Fibroblast of lung (primary cell): ENCODE results near the gene SETBP1. TPM values are rescaled to one million over a fixed set of nuclear protein-coding genes. Genes with fewer than 3 reads are reported as not detected.

Experiments
- DNase-seq, 2 donors: peaks; one replicate each; pipeline versions ENCODE4 v3.0.0 to v3.0.0-alpha.2; 2010; ENCODE audit warnings: low read depth in 2 of 2
- H2AFZ ChIP-seq: 2 replicates; pipeline ENCODE4 v1.5.1; 2012; ENCODE audit warnings: low read length, control low read depth, inconsistent platforms
- H3K27ac ChIP-seq: 2 replicates; pipeline ENCODE4 v1.5.1; 2011; ENCODE audit warnings: low read length, control low read depth; ENCODE audit not compliant: insufficient read depth
- H3K27me3 ChIP-seq: 2 replicates; pipeline ENCODE4 v1.5.1; 2011; ENCODE audit warnings: mild to moderate bottlenecking, low read length; ENCODE audit not compliant: control insufficient read depth, insufficient read depth
- H3K36me3 ChIP-seq: 2 replicates; pipeline ENCODE4 v1.5.1; 2011; ENCODE audit warnings: low read length; ENCODE audit not compliant: control insufficient read depth, insufficient read depth
- H3K4me1 ChIP-seq: 2 replicates; pipeline ENCODE4 v1.5.1; 2011; ENCODE audit warnings: low read length; ENCODE audit not compliant: control insufficient read depth, insufficient read depth; ENCODE audit errors: extremely low read depth
- H3K4me2 ChIP-seq: 2 replicates; pipeline ENCODE4 v1.5.1; 2011; ENCODE audit warnings: low read length, control low read depth; ENCODE audit not compliant: insufficient read depth; ENCODE audit errors: extremely low read depth
- H3K4me3 ChIP-seq, 4 experiments: fragments of 200-600 bp in 1 of 4; sonication (generic) in 1 of 4; replicated peaks in 1 of 4; 2 replicates each; pipeline ENCODE4 v1.5.1; 2011 to 2016; ENCODE audit warnings: low read length in 4 of 4, low read depth in 3 of 4, mild to moderate bottlenecking in 3 of 4, control low read depth in 2 of 4, inconsistent platforms in 1 of 4, mixed read lengths in 1 of 4; ENCODE audit not compliant: insufficient read depth in 1 of 4; ENCODE audit errors: control extremely low read depth in 1 of 4
- H3K79me2 ChIP-seq: 2 replicates; pipeline ENCODE4 v1.5.1; 2012; ENCODE audit warnings: mild to moderate bottlenecking, low read length, inconsistent platforms; ENCODE audit not compliant: control insufficient read depth, insufficient read depth
- H3K9ac ChIP-seq: 2 replicates; pipeline ENCODE4 v1.5.1; 2011; ENCODE audit warnings: mild to moderate bottlenecking, low read length, control low read depth; ENCODE audit not compliant: insufficient read depth
- H3K9me3 ChIP-seq: 2 replicates; pipeline ENCODE4 v1.5.1; 2012; ENCODE audit warnings: low read depth, low read length; ENCODE audit not compliant: control insufficient read depth, insufficient read depth
- H4K20me1 ChIP-seq: 2 replicates; pipeline ENCODE4 v1.5.1; 2011; ENCODE audit warnings: low read length; ENCODE audit not compliant: control insufficient read depth, insufficient read depth; ENCODE audit errors: extremely low read depth
- CTCF ChIP-seq, 2 donors: IDR thresholded peaks in 1 of 2; conservative IDR thresholded peaks in 1 of 2; 1 replicate in 1 of 2; 2 replicates in 1 of 2; pipeline ENCODE4 v1.5.1; 2011 to 2012; ENCODE audit warnings: low read length in 2 of 2, control low read depth in 1 of 2, inconsistent platforms in 1 of 2, low read depth in 1 of 2, mild to moderate bottlenecking in 1 of 2
- EZH2 ChIP-seq: IDR thresholded peaks from 2 replicates; pipeline ENCODE4 v1.5.1; 2012; ENCODE audit warnings: low read length, control low read depth, mild to moderate bottlenecking; ENCODE audit errors: missing control alignments
- polyA plus RNA-seq, 2 donors: library from polyadenylated mRNA; depleted of rRNA in 1 of 2; stranded (reverse) in 1 of 2; unstranded in 1 of 2; fragments of >200 nt; gene quantifications; 2 replicates each; pipeline ENCODE4 v1.2.1, GENCODE V29; 2011 to 2012; ENCODE audit warnings: missing spikeins in 1 of 2
- total RNA-seq: library from RNA; depleted of rRNA; stranded (reverse); fragments of >200 nt; gene quantifications from 2 replicates; pipeline ENCODE4 v1.2.1, GENCODE V29; 2014

Gene SETBP1
- total and polyA plus RNA-seq, 2 donors (not counting 1 experiment from before 2014, with no cell fraction given), result 4.5 to 5.4 TPM

- Histone ChIP-seq H4K20me1 (no peaks in the 10 kb centered on the region), H2AFZ (no peak overlapping the region), H3K27ac (no peak overlapping the region), H3K4me2 (no peak overlapping the region), H3K4me1 (peaks cover 4% of the 10 kb centered on the region), H3K27me3 (no peaks in the 10 kb centered on the region), H3K9me3 (no peaks in the 10 kb centered on the region), H3K36me3 (no peaks in the 10 kb centered on the region), H3K9ac (no peak overlapping the region), H3K4me3 (no peak overlapping the region), H3K79me2 (no peaks in the 10 kb centered on the region)
- no peak for TF ChIP-seq CTCF (conservative IDR thresholded peaks at IDR 0.05 in 1 of 2, IDR thresholded peaks at IDR 0.05 in 1 of 2; ENCODE audit: low read depth in 1 of 2, low read length in 2 of 2)
- TF ChIP-seq EZH2, result no peak
- peak; percentile 23 to 86 for DNase-seq
Observed at GRCh38 chr18:45107425-45107824, 426.7 kb downstream of the SETBP1 start.

- TF ChIP-seq CTCF (conservative IDR thresholded peaks at IDR 0.05 in 1 of 2, IDR thresholded peaks at IDR 0.05 in 1 of 2; ENCODE audit: low read depth in 1 of 2, low read length in 2 of 2), result no peak
- no peak for TF ChIP-seq EZH2
- Histone ChIP-seq H3K36me3 (no peaks in the 10 kb centered on the region), H3K9me3 (no peaks in the 10 kb centered on the region), H2AFZ (no peak overlapping the region), H3K4me2 (no peak overlapping the region), H3K4me1 (peaks cover 4% of the 10 kb centered on the region), H3K27ac (no peak overlapping the region), H3K4me3 (no peak overlapping the region), H4K20me1 (no peaks in the 10 kb centered on the region), H3K9ac (no peak overlapping the region), H3K27me3 (no peaks in the 10 kb centered on the region), H3K79me2 (no peaks in the 10 kb centered on the region)
- no peak for DNase-seq
Observed at GRCh38 chr18:45108754-45109153, 428.1 kb downstream of the SETBP1 start.

- no peaks in the 10 kb centered on the region for H3K9me3 ChIP-seq
- no peak overlapping the region for H3K4me3 ChIP-seq
- H2AFZ ChIP-seq, result no peak overlapping the region
- no peak for DNase-seq
- no peaks in the 10 kb centered on the region for H3K27me3 ChIP-seq
- H3K4me1 ChIP-seq, result peaks cover 4% of the 10 kb centered on the region
- no peak overlapping the region for H3K27ac ChIP-seq
- H3K4me2 ChIP-seq, result no peak overlapping the region
- H4K20me1 ChIP-seq, result no peaks in the 10 kb centered on the region
- TF ChIP-seq CTCF (conservative IDR thresholded peaks at IDR 0.05 in 1 of 2, IDR thresholded peaks at IDR 0.05 in 1 of 2; ENCODE audit: low read depth in 1 of 2, low read length in 2 of 2) (no peak), EZH2 (no peak)
- no peaks in the 10 kb centered on the region for H3K79me2 ChIP-seq
- H3K9ac ChIP-seq, result no peak overlapping the region
- H3K36me3 ChIP-seq, result no peaks in the 10 kb centered on the region
Observed at GRCh38 chr18:45109271-45109670, 428.6 kb downstream of the SETBP1 start.
